GM13976 (cell line): ENCODE measurements around the gene HTR3A.

Experiments used
- DNase-seq: peaks from one replicate; pipeline ENCODE4 v3.0.0; 2012; ENCODE audit warnings: low spot score
- CTCF ChIP-seq: IDR thresholded peaks from 2 replicates; pipeline ENCODE4 v1.5.1; 2012; ENCODE audit warnings: borderline replicate concordance, mild to moderate bottlenecking; ENCODE audit not compliant: insufficient read depth; ENCODE audit errors: extremely low read depth, missing control alignments, control extremely low read depth
- in situ Hi-C: fragments of 300-500 bp; cut with MboI; formaldehyde crosslinking; loops from one replicate; pipeline ENCODE4 v1.12.0; 2022; ENCODE audit warnings: low sequenced_read_pairs, mixed read lengths, inconsistent platforms; ENCODE audit not compliant: unreplicated experiment

Gene HTR3A

GRCh38 chr11:114019574-114019973 is 44.7 kb downstream of the HTR3A start:
- in situ Hi-C loops = no loop called here
- no peak for DNase-seq
- no peak for TF ChIP-seq CTCF

- DNase-seq = no peak
- in situ Hi-C loops = no loop called here
- TF ChIP-seq CTCF = no peak
Observed at GRCh38 chr11:114025329-114025907, 50.5 kb downstream of the HTR3A start.

GRCh38 chr11:114026355-114026754 is 51.4 kb downstream of the HTR3A start:
- no peak for DNase-seq
- TF ChIP-seq CTCF = no peak
- in situ Hi-C loops = no loop called here

DNA sequence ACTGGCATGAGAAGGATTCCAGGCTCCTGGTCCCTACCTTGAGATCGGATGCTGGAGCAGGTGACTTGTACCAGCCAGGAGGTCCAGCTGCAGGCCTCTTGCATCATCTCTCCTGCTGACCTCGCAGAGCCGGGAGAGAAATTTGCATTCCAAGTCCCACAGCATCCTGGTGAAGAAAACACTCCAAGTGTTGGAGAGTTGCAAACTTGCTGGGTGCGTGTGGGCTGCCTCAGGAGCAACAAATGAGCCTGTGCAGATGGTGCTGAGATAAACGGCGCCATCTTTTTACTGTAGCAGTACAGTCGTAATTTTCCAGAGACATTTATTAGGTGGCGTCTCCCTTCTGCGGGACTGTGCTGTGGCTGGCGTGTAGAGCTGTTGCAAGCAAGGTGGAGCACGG is 52.5 kb downstream of the HTR3A start:
- in situ Hi-C loops = no loop called here
- no peak for DNase-seq
- TF ChIP-seq CTCF = no peak

GRCh38 chr11:114027926-114028325 is 53.0 kb downstream of the HTR3A start:
- in situ Hi-C loops = no loop called here
- DNase-seq = no peak
- TF ChIP-seq CTCF = no peak

GRCh38 chr11:114031246-114031966 is 56.5 kb downstream of the HTR3A start:
- no peak for DNase-seq
- in situ Hi-C loops = no loop called here
- TF ChIP-seq CTCF = no peak

- no peak for DNase-seq
- in situ Hi-C loops = no loop called here
- TF ChIP-seq CTCF = no peak
Observed at GRCh38 chr11:114031967-114032320, 57.0 kb downstream of the HTR3A start.
